Measurements from ENCODE around the gene MRTFA.

DNA sequence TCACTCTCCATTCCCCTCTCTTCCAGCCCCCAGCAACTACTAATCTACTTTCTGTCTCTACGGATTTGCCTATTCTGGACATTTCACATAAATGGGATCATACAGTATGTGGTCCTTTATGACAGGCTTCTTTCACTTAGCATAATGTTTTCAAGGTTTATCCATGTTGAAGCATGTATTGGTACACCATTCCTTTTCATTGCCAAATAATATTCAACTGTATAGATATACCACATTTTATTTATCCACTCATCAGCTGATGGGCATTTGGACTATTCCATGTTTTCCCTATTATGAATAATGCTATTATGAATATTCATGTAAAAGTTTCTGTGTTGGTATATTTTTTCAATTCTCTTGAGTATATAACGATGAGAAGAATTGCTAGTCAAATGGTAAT, 54.5 kb downstream of the MRTFA start:
- TF ChIP-seq POLR2A (IDR thresholded peaks at IDR 0.05; ENCODE audit: low read depth, low read length) (no peak), TAF1 (IDR thresholded peaks at IDR 0.05; ENCODE audit: borderline replicate concordance, low read depth, low read length) (no peak), POLR2AphosphoS5 (IDR thresholded peaks at IDR 0.05; ENCODE audit: low read depth, low read length) (no peak)
